GM23248 (cell line): ENCODE results near the gene RASGEF1B. TPM values are rescaled to one million over a fixed set of nuclear protein-coding genes. Genes with fewer than 3 reads are reported as not detected.

Experiments used
- DNase-seq: peaks from one replicate; pipeline ENCODE4 v3.0.0-alpha.2; 2015
- H2AFZ ChIP-seq: fragments of 200-600 bp; sonication (generic); 2 replicates; pipeline ENCODE4 v1.6.1; 2016; ENCODE audit warnings: antibody characterized with exemption
- H3F3A ChIP-seq: fragments of 200-600 bp; sonication (generic); 2 replicates; pipeline ENCODE4 v1.6.1; 2016; ENCODE audit warnings: mild to moderate bottlenecking, antibody characterized with exemption, mixed run types; ENCODE audit not compliant: insufficient read depth
- H3K27ac ChIP-seq: fragments of 200-600 bp; sonication (generic); 2 replicates; pipeline ENCODE4 v1.5.1; 2016; ENCODE audit warnings: mild to moderate bottlenecking
- H3K27me3 ChIP-seq: fragments of 200-600 bp; sonication (generic); replicated peaks from 2 replicates; pipeline ENCODE4 v1.6.1; 2016; ENCODE audit warnings: mild to moderate bottlenecking; ENCODE audit not compliant: insufficient read depth
- H3K36me3 ChIP-seq: fragments of 200-600 bp; sonication (generic); 2 replicates; pipeline ENCODE4 v1.6.1; 2016; ENCODE audit warnings: low read depth, mild to moderate bottlenecking
- H3K4me1 ChIP-seq: fragments of 200-600 bp; sonication (generic); 2 replicates; pipeline ENCODE4 v1.6.1; 2016; ENCODE audit warnings: mild to moderate bottlenecking; ENCODE audit not compliant: insufficient read depth
- H3K4me2 ChIP-seq: fragments of 200-600 bp; sonication (generic); one replicate; pipeline ENCODE4 v1.6.1; 2016; ENCODE audit warnings: mild to moderate bottlenecking; ENCODE audit not compliant: unreplicated experiment
- H3K4me3 ChIP-seq: fragments of 200-600 bp; sonication (generic); 2 replicates; pipeline ENCODE4 v1.5.1; 2016; ENCODE audit warnings: mild to moderate bottlenecking
- H3K79me2 ChIP-seq: fragments of 200-600 bp; sonication (generic); 2 replicates; pipeline ENCODE4 v1.6.1; 2016; ENCODE audit warnings: mild to moderate bottlenecking; ENCODE audit not compliant: insufficient read depth
- H3K9ac ChIP-seq: fragments of 200-600 bp; sonication (generic); 2 replicates; pipeline ENCODE4 v1.6.1; 2016; ENCODE audit warnings: mild to moderate bottlenecking
- H3K9me2 ChIP-seq: fragments of 200-600 bp; sonication (generic); 2 replicates; pipeline ENCODE4 v1.6.1; 2016; ENCODE audit warnings: mixed run types, mild to moderate bottlenecking, moderate library complexity; ENCODE audit not compliant: insufficient read depth
- H3K9me3 ChIP-seq: fragments of 200-600 bp; sonication (generic); one replicate; pipeline ENCODE4 v1.6.1; 2017; ENCODE audit warnings: low read depth
- H4K20me1 ChIP-seq: fragments of 200-600 bp; sonication (generic); 2 replicates; pipeline ENCODE4 v1.6.0; 2016; ENCODE audit not compliant: insufficient read depth
- EZH2 ChIP-seq: fragments of 200-600 bp; sonication (generic); IDR thresholded peaks from 2 replicates; pipeline ENCODE4 v1.6.1; 2018; ENCODE audit warnings: antibody characterized with exemption, mild to moderate bottlenecking; ENCODE audit not compliant: insufficient read depth, poor library complexity, severe bottlenecking
- EZH2phosphoT487 ChIP-seq: fragments of 200-600 bp; sonication (generic); IDR thresholded peaks from 2 replicates; pipeline ENCODE4 v1.6.1; 2018; ENCODE audit warnings: antibody characterized with exemption, moderate library complexity, mild to moderate bottlenecking, low read depth; ENCODE audit not compliant: insufficient read depth
- WGBS, 2 experiments: methylation state at CpG; one replicate each; pipeline ENCODE4 v1.1.6; 2015 to 2017; ENCODE audit warnings: low lambda C conversion rate in 2 of 2, low coverage in 1 of 2; ENCODE audit errors: missing lambda C conversion rate in 2 of 2; 5-methylcytosine and 5-hydroxymethylcytosine counted together
- in situ Hi-C: fragments of 300-500 bp; cut with MboI; formaldehyde crosslinking; loops from 2 replicates; pipeline ENCODE4 v1.15.0; 2020
- polyA plus RNA-seq: library from polyadenylated mRNA; unstranded; fragments of >200 nt; fragmentation: Nextera tagmentation; extraction: Ambion mirVana; gene quantifications from 2 replicates; pipeline ENCODE4 v1.2.1, GENCODE V29; 2016
- total RNA-seq: library from RNA; depleted of rRNA; stranded (reverse); fragments of >200 nt; shearing (Covaris generic); gene quantifications from 2 replicates; pipeline ENCODE4 v1.2.3, GENCODE V29; 2014

Gene RASGEF1B
- total and polyA plus RNA-seq, 2 experiments from 2014 or later, result 0.09 TPM; not detected in 1

- H3K9me3 ChIP-seq, result no peaks in the 10 kb centered on the region
- H3F3A ChIP-seq, result no peaks in the 10 kb centered on the region
- no peaks in the 10 kb centered on the region for H3K9me2 ChIP-seq
- no peak overlapping the region for H3K9ac ChIP-seq
- H2AFZ ChIP-seq, result no peak overlapping the region
- no peaks in the 10 kb centered on the region for H3K27me3 ChIP-seq
- no peaks in the 10 kb centered on the region for H3K4me1 ChIP-seq
- DNase-seq, result no peak
- in situ Hi-C loops, result no loop called here
- TF ChIP-seq EZH2phosphoT487 (no peak), EZH2 (no peak)
- no peaks in the 10 kb centered on the region for H3K36me3 ChIP-seq
- no peak overlapping the region for H3K4me3 ChIP-seq
- H3K4me2 ChIP-seq, result no peak overlapping the region
- H3K79me2 ChIP-seq, result no peaks in the 10 kb centered on the region
- H4K20me1 ChIP-seq, result no peaks in the 10 kb centered on the region
- WGBS, 2 experiments, result 79 to 81% methylated on average over 5 of the region's 5 CpGs
- no peak overlapping the region for H3K27ac ChIP-seq
Measured at GRCh38 chr4:81445196-81445595, 26.5 kb downstream of the RASGEF1B start.

GRCh38 chr4:81442484-81443085 is 29.1 kb downstream of the RASGEF1B start:
- 93 to 94% methylated on average over 4 of the region's 4 CpGs for WGBS, 2 experiments
- no peaks in the 10 kb centered on the region for H3K4me1 ChIP-seq
- H4K20me1 ChIP-seq, result no peaks in the 10 kb centered on the region
- H3K9me3 ChIP-seq, result no peaks in the 10 kb centered on the region
- H3K27me3 ChIP-seq, result no peaks in the 10 kb centered on the region
- H3K36me3 ChIP-seq, result no peaks in the 10 kb centered on the region
- TF ChIP-seq EZH2phosphoT487 (no peak), EZH2 (no peak)
- H3K4me2 ChIP-seq, result no peak overlapping the region
- H3K79me2 ChIP-seq, result no peaks in the 10 kb centered on the region
- no peaks in the 10 kb centered on the region for H3K9me2 ChIP-seq
- H3K27ac ChIP-seq, result no peak overlapping the region
- no peak for DNase-seq
- no peaks in the 10 kb centered on the region for H3F3A ChIP-seq
- no peak overlapping the region for H3K4me3 ChIP-seq
- no peak overlapping the region for H2AFZ ChIP-seq
- no peak overlapping the region for H3K9ac ChIP-seq
- in situ Hi-C loops, result no loop called here

GRCh38 chr4:81440949-81441348 is 30.8 kb downstream of the RASGEF1B start:
- no peaks in the 10 kb centered on the region for H3K36me3 ChIP-seq
- no peaks in the 10 kb centered on the region for H3K4me1 ChIP-seq
- 76 to 79% methylated on average over 4 of the region's 4 CpGs for WGBS, 2 experiments
- no peaks in the 10 kb centered on the region for H3F3A ChIP-seq
- no peaks in the 10 kb centered on the region for H3K9me3 ChIP-seq
- H3K27ac ChIP-seq, result no peak overlapping the region
- no peaks in the 10 kb centered on the region for H3K9me2 ChIP-seq
- in situ Hi-C loops, result no loop called here
- H3K4me3 ChIP-seq, result no peak overlapping the region
- DNase-seq, result no peak
- no peaks in the 10 kb centered on the region for H3K27me3 ChIP-seq
- no peak overlapping the region for H2AFZ ChIP-seq
- H4K20me1 ChIP-seq, result no peaks in the 10 kb centered on the region
- H3K9ac ChIP-seq, result no peak overlapping the region
- no peaks in the 10 kb centered on the region for H3K79me2 ChIP-seq
- no peak overlapping the region for H3K4me2 ChIP-seq
- TF ChIP-seq EZH2phosphoT487, result no peak
- no peak for TF ChIP-seq EZH2

GRCh38 chr4:81436941-81437574 is 34.6 kb downstream of the RASGEF1B start:
- H3F3A ChIP-seq, result no peaks in the 10 kb centered on the region
- no peaks in the 10 kb centered on the region for H3K4me1 ChIP-seq
- H3K4me3 ChIP-seq, result no peak overlapping the region
- no peak overlapping the region for H2AFZ ChIP-seq
- H3K79me2 ChIP-seq, result no peaks in the 10 kb centered on the region
- WGBS, 2 experiments, result 66 to 77% methylated on average over 2 of the region's 2 CpGs
- no peak overlapping the region for H3K9ac ChIP-seq
- H3K9me2 ChIP-seq, result no peaks in the 10 kb centered on the region
- H3K9me3 ChIP-seq, result no peaks in the 10 kb centered on the region
- H3K4me2 ChIP-seq, result no peak overlapping the region
- no peak overlapping the region for H3K27ac ChIP-seq
- H3K27me3 ChIP-seq, result no peaks in the 10 kb centered on the region
- no peaks in the 10 kb centered on the region for H4K20me1 ChIP-seq
- no peaks in the 10 kb centered on the region for H3K36me3 ChIP-seq
- in situ Hi-C loops, result no loop called here
- no peak for DNase-seq
- no peak for TF ChIP-seq EZH2
- TF ChIP-seq EZH2phosphoT487, result no peak

GRCh38 chr4:81436096-81436495 is 35.6 kb downstream of the RASGEF1B start:
- DNase-seq, result no peak
- no peaks in the 10 kb centered on the region for H3K9me2 ChIP-seq

More at GRCh38 chr4:81436096-81436495, 35.6 kb downstream of the RASGEF1B start:
- H3K36me3 ChIP-seq, result no peaks in the 10 kb centered on the region
- no peak overlapping the region for H3K9ac ChIP-seq
- no peak overlapping the region for H3K4me2 ChIP-seq
- in situ Hi-C loops, result no loop called here
- H3F3A ChIP-seq, result no peaks in the 10 kb centered on the region
- H3K9me3 ChIP-seq, result no peaks in the 10 kb centered on the region
- H4K20me1 ChIP-seq, result no peaks in the 10 kb centered on the region
- H3K79me2 ChIP-seq, result no peaks in the 10 kb centered on the region
- H3K4me3 ChIP-seq, result no peak overlapping the region
- no peaks in the 10 kb centered on the region for H3K4me1 ChIP-seq
- no peaks in the 10 kb centered on the region for H3K27me3 ChIP-seq
- no peak overlapping the region for H2AFZ ChIP-seq
- TF ChIP-seq EZH2phosphoT487, result no peak
- no peak for TF ChIP-seq EZH2
- H3K27ac ChIP-seq, result no peak overlapping the region
